Neural progenitor cell (in vitro differentiated cells): ENCODE data around the gene TAS2R19.

Experiments
- EZH2 ChIP-seq: fragments of 200-600 bp; sonication (generic); IDR thresholded peaks from 2 replicates; pipeline ENCODE4 v1.6.1; 2017; ENCODE audit warnings: antibody characterized with exemption, mild to moderate bottlenecking, moderate library complexity
- TF ChIP-seq, protein P1 (sequence below): fragments of 200-600 bp; sonication (generic); IDR thresholded peaks from 2 replicates; pipeline ENCODE4 v1.5.1; 2017; ENCODE audit warnings: antibody characterized with exemption, mild to moderate bottlenecking

GRCh38 chr12:10986812-10987211 is 35.6 kb downstream of the TAS2R19 start, which contains the start of gene TAS2R50:
- TF ChIP-seq, protein P1, sequence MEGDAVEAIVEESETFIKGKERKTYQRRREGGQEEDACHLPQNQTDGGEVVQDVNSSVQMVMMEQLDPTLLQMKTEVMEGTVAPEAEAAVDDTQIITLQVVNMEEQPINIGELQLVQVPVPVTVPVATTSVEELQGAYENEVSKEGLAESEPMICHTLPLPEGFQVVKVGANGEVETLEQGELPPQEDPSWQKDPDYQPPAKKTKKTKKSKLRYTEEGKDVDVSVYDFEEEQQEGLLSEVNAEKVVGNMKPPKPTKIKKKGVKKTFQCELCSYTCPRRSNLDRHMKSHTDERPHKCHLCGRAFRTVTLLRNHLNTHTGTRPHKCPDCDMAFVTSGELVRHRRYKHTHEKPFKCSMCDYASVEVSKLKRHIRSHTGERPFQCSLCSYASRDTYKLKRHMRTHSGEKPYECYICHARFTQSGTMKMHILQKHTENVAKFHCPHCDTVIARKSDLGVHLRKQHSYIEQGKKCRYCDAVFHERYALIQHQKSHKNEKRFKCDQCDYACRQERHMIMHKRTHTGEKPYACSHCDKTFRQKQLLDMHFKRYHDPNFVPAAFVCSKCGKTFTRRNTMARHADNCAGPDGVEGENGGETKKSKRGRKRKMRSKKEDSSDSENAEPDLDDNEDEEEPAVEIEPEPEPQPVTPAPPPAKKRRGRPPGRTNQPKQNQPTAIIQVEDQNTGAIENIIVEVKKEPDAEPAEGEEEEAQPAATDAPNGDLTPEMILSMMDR = no peak
- no peak for TF ChIP-seq EZH2
